ENCODE data around the gene CLEC4C. TPM values are rescaled to one million over a fixed set of nuclear protein-coding genes. Genes with fewer than 3 reads are reported as not detected.
A peak's percentile ranks its signal among the peaks of the same experiment; 100 is the strongest.

CLEC4C gene
- total RNA-seq, 2 donors from 2014 or later = not detected

DNA sequence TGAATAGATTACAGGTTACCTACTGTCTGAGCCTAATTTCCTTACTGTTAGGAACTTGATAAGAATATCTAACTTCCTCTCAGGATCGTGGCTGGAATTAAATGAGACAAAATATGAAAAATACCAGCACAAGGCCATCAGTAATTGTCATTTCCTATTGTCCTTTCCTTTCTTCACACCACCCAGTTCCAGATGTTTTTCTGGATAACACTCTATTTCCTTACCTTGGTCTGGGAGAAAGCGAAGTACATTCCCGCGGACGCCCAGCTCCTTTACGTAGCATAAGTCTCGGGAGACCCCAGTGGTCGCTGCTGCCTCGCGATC is 52.0 kb downstream of the CLEC4C start:
- peaks cover 3% of the 10 kb centered on the region for H3K36me3 ChIP-seq (ENCODE audit: control insufficient read depth, insufficient read depth, low read length)
- no peak overlapping the region for H3K27ac ChIP-seq (ENCODE audit: low read depth, low read length)
- no peak for DNase-seq
- no peaks in the 10 kb centered on the region for H3K27me3 ChIP-seq (ENCODE audit: control insufficient read depth, insufficient read depth, low read length, poor library complexity, severe bottlenecking)
- no peaks in the 10 kb centered on the region for H3K9me3 ChIP-seq (ENCODE audit: control insufficient read depth, low read length)
- peaks cover 30% of the 10 kb centered on the region for H3K4me1 Mint-ChIP-seq
- H3K9me3 Mint-ChIP-seq = no peaks in the 10 kb centered on the region
- peak overlapping the region; percentile 54 for H3K4me3 Mint-ChIP-seq
- peaks cover 3% of the 10 kb centered on the region for H3K36me3 Mint-ChIP-seq (ENCODE audit: low read depth)
- H3K4me1 ChIP-seq (ENCODE audit: control insufficient read depth, insufficient read depth, low read length) = peaks cover 4% of the 10 kb centered on the region
- WGBS, 2 experiments (ENCODE audit: insufficient coverage in 1 of 2, insufficient read length in 1 of 2) = 54 to 79% methylated on average over 5 to 9 of the region's 10 CpGs
- TF ChIP-seq, protein P1, sequence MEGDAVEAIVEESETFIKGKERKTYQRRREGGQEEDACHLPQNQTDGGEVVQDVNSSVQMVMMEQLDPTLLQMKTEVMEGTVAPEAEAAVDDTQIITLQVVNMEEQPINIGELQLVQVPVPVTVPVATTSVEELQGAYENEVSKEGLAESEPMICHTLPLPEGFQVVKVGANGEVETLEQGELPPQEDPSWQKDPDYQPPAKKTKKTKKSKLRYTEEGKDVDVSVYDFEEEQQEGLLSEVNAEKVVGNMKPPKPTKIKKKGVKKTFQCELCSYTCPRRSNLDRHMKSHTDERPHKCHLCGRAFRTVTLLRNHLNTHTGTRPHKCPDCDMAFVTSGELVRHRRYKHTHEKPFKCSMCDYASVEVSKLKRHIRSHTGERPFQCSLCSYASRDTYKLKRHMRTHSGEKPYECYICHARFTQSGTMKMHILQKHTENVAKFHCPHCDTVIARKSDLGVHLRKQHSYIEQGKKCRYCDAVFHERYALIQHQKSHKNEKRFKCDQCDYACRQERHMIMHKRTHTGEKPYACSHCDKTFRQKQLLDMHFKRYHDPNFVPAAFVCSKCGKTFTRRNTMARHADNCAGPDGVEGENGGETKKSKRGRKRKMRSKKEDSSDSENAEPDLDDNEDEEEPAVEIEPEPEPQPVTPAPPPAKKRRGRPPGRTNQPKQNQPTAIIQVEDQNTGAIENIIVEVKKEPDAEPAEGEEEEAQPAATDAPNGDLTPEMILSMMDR (conservative IDR thresholded peaks at IDR 0.05) = no peak
- peaks cover 39% of the 10 kb centered on the region for H3K27me3 Mint-ChIP-seq (ENCODE audit: insufficient read depth)
- H3K9ac ChIP-seq (ENCODE audit: extremely low read depth, low read length, poor library complexity, severe bottlenecking) = no peak overlapping the region
- H3K27ac Mint-ChIP-seq = peak overlapping the region; percentile 55
- peak overlapping the region; percentile 58 for H3K4me3 ChIP-seq (ENCODE audit: low read length)

DNA sequence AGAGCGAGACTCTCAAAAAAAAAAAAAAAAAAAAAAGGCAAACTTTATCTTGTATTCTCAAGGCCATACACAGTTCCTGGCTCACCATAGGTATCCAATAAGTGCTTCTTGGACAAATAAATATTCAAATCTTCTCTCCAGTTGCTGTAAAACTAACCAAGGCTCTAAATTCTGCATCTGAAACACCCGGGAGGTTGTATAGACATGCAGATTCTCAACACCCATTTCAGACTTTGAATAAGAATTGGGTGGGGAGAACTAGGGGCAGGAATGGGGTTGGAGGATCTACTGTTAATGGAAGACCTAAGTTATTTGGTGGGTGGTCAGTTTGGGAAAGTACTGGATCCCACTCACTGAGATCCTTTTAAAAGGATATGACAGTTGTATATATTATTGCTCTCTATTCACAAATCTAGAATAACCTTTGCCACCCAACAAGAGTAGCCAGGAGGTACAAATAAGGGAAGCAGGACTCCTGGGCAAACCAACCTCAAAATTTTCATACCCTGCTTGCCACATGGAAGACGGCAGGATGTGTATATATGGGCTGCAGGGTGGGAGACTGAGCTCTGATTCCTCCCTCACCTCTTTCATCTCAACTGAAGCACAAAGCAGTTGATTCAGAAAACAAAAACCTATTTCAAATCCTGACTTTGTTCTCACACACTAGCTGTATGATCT is 52.5 kb downstream of the CLEC4C start:
- Mint-ChIP-seq H3K4me1 (peaks cover 30% of the 10 kb centered on the region), H3K27me3 (ENCODE audit: insufficient read depth) (peaks cover 39% of the 10 kb centered on the region), H3K36me3 (ENCODE audit: low read depth) (peaks cover 8% of the 10 kb centered on the region), H3K4me3 (peak overlapping the region; percentile 54), H3K27ac (peak overlapping the region; percentile 55), H3K9me3 (no peaks in the 10 kb centered on the region)
- Histone ChIP-seq H3K36me3 (ENCODE audit: control insufficient read depth, insufficient read depth, low read length) (peaks cover 8% of the 10 kb centered on the region), H3K4me3 (ENCODE audit: low read length) (peak overlapping the region; percentile 58), H3K4me1 (ENCODE audit: control insufficient read depth, insufficient read depth, low read length) (peaks cover 4% of the 10 kb centered on the region), H3K27ac (ENCODE audit: low read depth, low read length) (no peak overlapping the region), H3K9ac (ENCODE audit: extremely low read depth, low read length, poor library complexity, severe bottlenecking) (no peak overlapping the region), H3K9me3 (ENCODE audit: control insufficient read depth, low read length) (no peaks in the 10 kb centered on the region), H3K27me3 (ENCODE audit: control insufficient read depth, insufficient read depth, low read length, poor library complexity, severe bottlenecking) (no peaks in the 10 kb centered on the region)
- peak; percentile 62 for DNase-seq
- TF ChIP-seq, protein P1 (conservative IDR thresholded peaks at IDR 0.05) = no peak
- WGBS, 2 experiments (ENCODE audit: insufficient coverage in 1 of 2, insufficient read length in 1 of 2) = 65 to 67% methylated on average over 1 to 2 of the region's 3 CpGs

DNA sequence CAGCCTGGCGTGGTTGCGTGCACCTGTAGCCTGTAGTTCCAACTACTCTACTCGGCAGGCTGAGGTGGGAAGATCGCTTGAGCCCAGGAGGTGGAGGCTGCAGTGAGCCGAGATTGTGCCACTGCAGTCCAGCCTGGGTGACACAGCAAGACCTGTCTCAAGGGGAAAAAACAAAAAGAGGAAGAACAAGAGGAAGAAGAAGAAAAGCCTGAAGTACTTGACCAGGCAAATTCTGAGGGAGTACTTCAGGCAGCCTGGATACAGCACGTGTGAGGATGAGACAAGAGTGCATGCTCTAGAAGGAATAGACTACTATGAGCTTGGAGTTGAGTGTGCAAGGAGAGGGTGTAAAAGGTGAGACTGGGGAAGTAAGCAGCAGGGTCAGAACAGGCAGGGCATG is 53.4 kb downstream of the CLEC4C start:
- Mint-ChIP-seq H3K9me3 (no peaks in the 10 kb centered on the region), H3K36me3 (ENCODE audit: low read depth) (peaks cover 14% of the 10 kb centered on the region), H3K4me1 (peaks cover 30% of the 10 kb centered on the region), H3K27ac (no peak overlapping the region), H3K4me3 (peak overlapping the region; percentile 54), H3K27me3 (ENCODE audit: insufficient read depth) (peaks cover 39% of the 10 kb centered on the region)
- 84 to 93% methylated on average over 6 of the region's 6 CpGs for WGBS, 2 experiments (ENCODE audit: insufficient coverage in 1 of 2, insufficient read length in 1 of 2)
- Histone ChIP-seq H3K36me3 (ENCODE audit: control insufficient read depth, insufficient read depth, low read length) (peaks cover 11% of the 10 kb centered on the region), H3K4me3 (ENCODE audit: low read length) (peak overlapping the region; percentile 58), H3K27ac (ENCODE audit: low read depth, low read length) (no peak overlapping the region), H3K9ac (ENCODE audit: extremely low read depth, low read length, poor library complexity, severe bottlenecking) (no peak overlapping the region), H3K9me3 (ENCODE audit: control insufficient read depth, low read length) (no peaks in the 10 kb centered on the region), H3K4me1 (ENCODE audit: control insufficient read depth, insufficient read depth, low read length) (peaks cover 4% of the 10 kb centered on the region), H3K27me3 (ENCODE audit: control insufficient read depth, insufficient read depth, low read length, poor library complexity, severe bottlenecking) (no peaks in the 10 kb centered on the region)
- TF ChIP-seq, protein P1 (conservative IDR thresholded peaks at IDR 0.05) = no peak
- DNase-seq = no peak

Data from endodermal cell (in vitro differentiated cells).